Breast epithelium (tissue), 4 donors: ENCODE measurements around the gene RNF121. TPM values are rescaled to one million over a fixed set of nuclear protein-coding genes. Genes with fewer than 3 reads are reported as not detected.

ENCODE experiments used
- DNase-seq, 2 donors: peaks; one replicate each; pipeline ENCODE4 v3.0.0-alpha.2; 2019; ENCODE audit warnings: low spot score in 2 of 2
- H3K27ac ChIP-seq, 2 donors: fragments of 200-600 bp; sonication (generic) in 1 of 2; one replicate each; pipeline ENCODE4 v1.5.1; 2016 to 2019; ENCODE audit warnings: mild to moderate bottlenecking in 1 of 2
- H3K27me3 ChIP-seq, 2 donors: fragments of 200-600 bp; sonication (generic) in 1 of 2; one replicate each; pipeline versions ENCODE4 v1.5.1 to v1.6.0; 2017 to 2019; ENCODE audit warnings: control low read depth in 1 of 2, mild to moderate bottlenecking in 1 of 2
- H3K36me3 ChIP-seq: fragments of 200-600 bp; one replicate; pipeline ENCODE4 v1.5.1; 2019
- H3K4me1 ChIP-seq, 2 donors: fragments of 200-600 bp; sonication (generic); one replicate each; pipeline ENCODE4 v1.5.1; 2016 to 2019; ENCODE audit warnings: control low read depth in 1 of 2
- H3K4me3 ChIP-seq, 3 donors: fragments of 200-600 bp; sonication (generic); 1 replicate in 2 of 3; 2 replicates in 1 of 3; pipeline ENCODE4 v1.5.1; 2016 to 2019; ENCODE audit warnings: mild to moderate bottlenecking in 3 of 3, moderate library complexity in 2 of 3
- H3K9me3 ChIP-seq, 2 donors: fragments of 200-600 bp; sonication (generic) in 1 of 2; one replicate each; pipeline ENCODE4 v1.5.1; 2016 to 2019; ENCODE audit warnings: control low read depth in 1 of 2
- POLR2A ChIP-seq: fragments of 450-650 bp; IDR thresholded peaks from one replicate; pipeline ENCODE4 v1.6.1; 2016; ENCODE audit warnings: antibody characterized with exemption, mild to moderate bottlenecking, moderate library complexity
- POLR2AphosphoS5 ChIP-seq, 3 donors: sonication (generic); formaldehyde crosslinking; IDR thresholded peaks; one replicate each; pipeline ENCODE4 v1.6.1; 2017; ENCODE audit warnings: antibody characterized with exemption in 3 of 3
- intact Hi-C: fragments of 100-400 bp; cut with DNase I; formaldehyde crosslinking; loops from one replicate; pipeline ENCODE4 v1.15.1; 2023; ENCODE audit warnings: low total_unique reads
- total RNA-seq, 3 donors: library from RNA; depleted of rRNA; stranded (reverse); fragments of >200 nt; gene quantifications; one replicate each; pipeline ENCODE4 v1.1.0, GENCODE V29; 2016
- TF ChIP-seq, protein P1 (sequence below), 3 donors: fragments of 450-650 bp; IDR thresholded peaks; one replicate each; pipeline ENCODE4 v1.5.1; 2016 to 2017; ENCODE audit warnings: antibody characterized with exemption in 3 of 3, mild to moderate bottlenecking in 3 of 3, moderate library complexity in 3 of 3

Gene RNF121
- total RNA-seq, 3 donors from 2014 or later = 21.8 to 39.0 (median 37.3) TPM

DNA sequence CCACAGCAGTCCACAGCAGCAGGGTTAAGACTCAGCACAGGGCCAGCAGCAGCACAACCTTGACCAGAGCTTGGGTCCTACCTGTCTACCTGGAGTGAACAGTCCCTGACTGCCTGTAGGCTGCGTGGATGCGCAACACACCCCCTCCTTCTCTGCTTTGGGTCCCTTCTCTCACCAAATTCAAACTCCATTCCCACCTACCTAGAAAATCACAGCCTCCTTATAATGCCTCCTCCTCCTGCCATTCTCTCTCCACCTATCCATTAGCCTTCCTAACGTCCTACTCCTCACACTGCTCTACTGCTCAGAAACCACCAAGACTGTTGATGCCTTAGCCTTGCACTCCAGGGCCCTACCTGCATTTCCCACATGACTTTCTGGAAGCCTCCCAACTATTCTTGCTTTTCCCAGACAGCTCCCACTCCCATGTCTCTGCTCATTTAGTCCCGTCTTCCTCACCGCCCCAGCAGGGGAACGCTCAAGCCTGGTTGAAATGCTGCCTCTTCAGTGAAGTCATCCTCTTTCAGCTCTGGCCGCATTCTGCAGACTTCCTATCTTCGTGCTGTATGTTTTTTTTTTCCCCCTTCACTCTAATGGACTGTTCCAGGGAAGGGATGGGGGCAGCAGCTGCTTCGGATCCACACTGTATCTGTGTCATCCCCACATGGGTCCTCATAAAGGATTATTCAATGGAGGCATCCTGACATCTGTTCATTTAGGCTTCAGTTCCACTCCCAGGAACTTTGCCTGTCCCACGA, 73.2 kb downstream of the RNF121 start:
- H3K27ac ChIP-seq = peak overlapping the region in 1 of 2 donors; percentile 34

DNA sequence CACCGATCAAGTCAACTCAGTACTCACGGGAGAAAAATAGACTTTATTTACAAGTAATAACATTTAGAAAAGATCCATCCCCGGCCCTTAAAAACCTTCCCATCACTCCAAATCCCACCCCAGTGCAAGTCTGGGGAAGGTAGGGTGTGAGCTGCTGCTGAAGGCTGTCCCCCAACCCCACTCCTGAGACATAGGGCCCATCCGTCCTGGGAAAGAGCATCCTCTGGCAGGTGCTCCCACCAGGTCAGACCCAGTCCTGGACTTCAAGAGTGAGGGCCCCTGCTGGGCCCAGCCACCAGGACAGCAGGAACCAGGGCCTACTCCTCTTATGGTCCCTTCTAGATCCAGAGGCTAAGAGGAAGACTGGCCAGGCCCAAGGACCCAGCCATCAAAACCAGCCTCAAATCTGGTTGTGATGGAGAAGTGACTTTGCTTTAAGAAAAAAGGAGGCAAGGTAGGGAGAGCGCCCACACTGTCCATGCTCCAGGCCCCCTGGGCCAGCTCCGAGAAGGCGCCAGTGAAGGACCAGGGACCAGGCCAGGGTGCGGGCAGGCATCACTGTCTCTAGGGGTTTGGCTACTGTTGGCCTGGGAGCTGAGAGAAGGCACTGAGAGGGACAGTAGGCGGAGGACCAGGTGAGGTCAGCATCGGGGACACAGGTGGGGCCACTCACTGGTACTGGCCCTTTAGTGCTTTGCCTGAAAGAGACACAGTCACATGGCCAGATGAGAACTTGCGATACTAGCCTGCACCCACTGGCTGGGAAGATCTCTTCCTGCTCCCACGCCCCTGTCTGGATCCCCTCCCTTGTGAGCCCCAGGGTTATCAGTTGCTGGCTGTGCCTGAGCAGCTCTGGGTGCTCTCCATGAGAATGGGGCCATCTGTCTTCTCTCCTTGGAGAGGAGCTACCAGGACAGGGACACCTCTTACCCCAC, 74.3 kb downstream of the RNF121 start:
- Histone ChIP-seq H3K4me1 (peaks cover 0 to 7% of the 10 kb centered on the region in 2 donors), H3K4me3 (no peak overlapping the region), H3K27me3 (no peaks in the 10 kb centered on the region), H3K9me3 (no peaks in the 10 kb centered on the region), H3K27ac (peak overlapping the region in 1 of 2 donors; percentile 7), H3K36me3 (peaks cover 24% of the 10 kb centered on the region)
- TF ChIP-seq POLR2AphosphoS5 (IDR thresholded peaks at IDR 0.05) (no peak), POLR2A (no peak)
- TF ChIP-seq, protein P1, sequence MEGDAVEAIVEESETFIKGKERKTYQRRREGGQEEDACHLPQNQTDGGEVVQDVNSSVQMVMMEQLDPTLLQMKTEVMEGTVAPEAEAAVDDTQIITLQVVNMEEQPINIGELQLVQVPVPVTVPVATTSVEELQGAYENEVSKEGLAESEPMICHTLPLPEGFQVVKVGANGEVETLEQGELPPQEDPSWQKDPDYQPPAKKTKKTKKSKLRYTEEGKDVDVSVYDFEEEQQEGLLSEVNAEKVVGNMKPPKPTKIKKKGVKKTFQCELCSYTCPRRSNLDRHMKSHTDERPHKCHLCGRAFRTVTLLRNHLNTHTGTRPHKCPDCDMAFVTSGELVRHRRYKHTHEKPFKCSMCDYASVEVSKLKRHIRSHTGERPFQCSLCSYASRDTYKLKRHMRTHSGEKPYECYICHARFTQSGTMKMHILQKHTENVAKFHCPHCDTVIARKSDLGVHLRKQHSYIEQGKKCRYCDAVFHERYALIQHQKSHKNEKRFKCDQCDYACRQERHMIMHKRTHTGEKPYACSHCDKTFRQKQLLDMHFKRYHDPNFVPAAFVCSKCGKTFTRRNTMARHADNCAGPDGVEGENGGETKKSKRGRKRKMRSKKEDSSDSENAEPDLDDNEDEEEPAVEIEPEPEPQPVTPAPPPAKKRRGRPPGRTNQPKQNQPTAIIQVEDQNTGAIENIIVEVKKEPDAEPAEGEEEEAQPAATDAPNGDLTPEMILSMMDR (IDR thresholded peaks at IDR 0.05) = no peak
- DNase-seq = peak in 1 of 2 donors; percentile 47
- intact Hi-C loops = loop anchor here (1.0 kb wide), 1 partner anchor 19 kb away; no protein-coding TSS in a partner anchor

More for the DNA sequence above, 73.2 kb downstream of the RNF121 start:
- Histone ChIP-seq H3K4me1 (peaks cover 0 to 7% of the 10 kb centered on the region in 2 donors), H3K4me3 (no peak overlapping the region), H3K9me3 (no peaks in the 10 kb centered on the region), H3K36me3 (peaks cover 19% of the 10 kb centered on the region), H3K27me3 (no peaks in the 10 kb centered on the region)
- intact Hi-C loops = loop anchor here (1.0 kb wide), 1 partner anchor 20 kb away; no protein-coding TSS in a partner anchor
- peak in 1 of 2 donors; percentile 35 for DNase-seq
- TF ChIP-seq POLR2A (no peak), POLR2AphosphoS5 (IDR thresholded peaks at IDR 0.05) (peak in 1 of 3 donors; percentile 4)

DNA sequence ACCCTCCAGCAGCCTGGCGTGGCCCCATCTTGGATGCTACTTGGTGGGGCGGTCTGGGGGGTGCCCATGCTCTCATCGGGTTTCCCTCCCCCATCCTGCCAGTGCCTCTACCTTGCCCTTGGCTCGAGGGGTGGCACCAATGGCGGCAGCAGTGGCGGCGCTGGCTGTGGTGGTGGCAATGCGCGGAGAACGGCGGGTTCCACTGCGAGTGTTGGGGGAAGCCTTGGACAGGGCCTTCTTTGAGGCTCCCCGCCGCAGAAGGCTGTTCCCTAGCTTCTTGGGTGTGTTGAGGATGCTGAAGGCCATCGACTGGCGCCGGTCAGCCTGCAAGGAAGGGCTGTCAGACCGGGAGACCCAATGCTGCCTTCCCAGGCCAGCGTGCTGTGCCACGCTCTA, 74.9 kb downstream of the RNF121 start:
- no peaks in the 10 kb centered on the region for H3K9me3 ChIP-seq

DNA sequence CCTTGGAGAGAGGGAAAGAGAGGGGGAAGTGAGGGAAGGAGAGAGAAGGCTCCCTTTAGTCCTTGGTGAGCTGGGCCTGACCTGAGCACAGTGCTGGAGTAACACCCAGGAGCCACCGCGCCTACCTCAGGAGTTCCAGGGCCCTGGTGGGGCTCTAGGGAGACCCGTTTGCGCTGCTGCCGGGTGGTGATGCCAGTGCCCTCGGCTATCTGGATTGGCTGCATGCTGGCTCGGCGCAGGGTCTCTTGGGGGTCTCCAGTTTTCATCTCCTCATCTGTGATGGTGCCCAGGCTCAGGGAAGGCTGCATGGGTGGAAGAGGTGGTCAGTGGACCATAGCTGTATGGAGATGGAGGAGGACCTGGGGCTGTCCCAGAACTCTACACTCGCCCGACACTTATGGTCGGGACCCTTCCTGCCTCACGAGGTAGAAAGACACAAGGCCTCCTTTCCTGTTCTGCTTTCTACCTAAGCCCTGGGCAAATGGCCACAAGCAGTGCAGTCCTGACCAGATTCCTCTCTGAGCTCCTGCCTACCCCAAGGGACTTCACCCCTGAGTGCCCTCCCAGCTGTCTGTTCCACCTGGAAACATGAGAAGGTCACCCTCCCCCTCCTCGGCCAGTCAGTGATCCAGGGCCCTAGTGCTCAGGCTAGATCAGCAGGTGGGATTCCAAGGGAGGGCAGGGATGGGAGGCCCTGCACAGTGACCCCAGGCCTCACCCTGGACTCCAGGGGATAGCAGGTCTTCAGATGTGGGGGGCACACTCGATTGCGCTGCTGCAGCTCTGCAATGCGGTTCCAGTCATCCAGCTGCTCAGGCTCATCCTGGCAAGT, 75.9 kb downstream of the RNF121 start:
- TF ChIP-seq, protein P1 (IDR thresholded peaks at IDR 0.05) = no peak
- TF ChIP-seq POLR2A = no peak
- TF ChIP-seq POLR2AphosphoS5 (IDR thresholded peaks at IDR 0.05) = no peak
- peak overlapping the region; percentile 5 to 55 for H3K27ac ChIP-seq
- intact Hi-C loops = no loop called here
- DNase-seq = peak in 1 of 2 donors; percentile 45
- H3K36me3 ChIP-seq = peaks cover 36% of the 10 kb centered on the region
- peaks cover 0 to 4% of the 10 kb centered on the region in 2 donors for H3K4me1 ChIP-seq
- H3K9me3 ChIP-seq = no peaks in the 10 kb centered on the region
- H3K27me3 ChIP-seq = no peaks in the 10 kb centered on the region
- no peak overlapping the region for H3K4me3 ChIP-seq

More for the DNA sequence above, 74.9 kb downstream of the RNF121 start:
- Histone ChIP-seq H3K4me1 (peaks cover 0 to 7% of the 10 kb centered on the region in 2 donors), H3K27ac (peak overlapping the region in 1 of 2 donors; percentile 7), H3K27me3 (no peaks in the 10 kb centered on the region), H3K36me3 (peaks cover 30% of the 10 kb centered on the region), H3K4me3 (no peak overlapping the region)
- peak in 1 of 2 donors; percentile 44 for DNase-seq
- TF ChIP-seq, protein P1 (IDR thresholded peaks at IDR 0.05) = no peak
- TF ChIP-seq POLR2AphosphoS5 (IDR thresholded peaks at IDR 0.05) (no peak), POLR2A (no peak)
- intact Hi-C loops = no loop called here
